Stimulated activated CD4-positive, alpha-beta T cell treated with anti-CD3 and anti-CD28 coated beads, Interleukin-4, amount 100 ng/mL, for 1 hour (primary cell): ENCODE measurements around the gene LRRC4C.

Experiments
- DNase-seq: peaks from one replicate; pipeline ENCODE4 v3.0.0-alpha.2; 2020

The LRRC4C gene

DNA sequence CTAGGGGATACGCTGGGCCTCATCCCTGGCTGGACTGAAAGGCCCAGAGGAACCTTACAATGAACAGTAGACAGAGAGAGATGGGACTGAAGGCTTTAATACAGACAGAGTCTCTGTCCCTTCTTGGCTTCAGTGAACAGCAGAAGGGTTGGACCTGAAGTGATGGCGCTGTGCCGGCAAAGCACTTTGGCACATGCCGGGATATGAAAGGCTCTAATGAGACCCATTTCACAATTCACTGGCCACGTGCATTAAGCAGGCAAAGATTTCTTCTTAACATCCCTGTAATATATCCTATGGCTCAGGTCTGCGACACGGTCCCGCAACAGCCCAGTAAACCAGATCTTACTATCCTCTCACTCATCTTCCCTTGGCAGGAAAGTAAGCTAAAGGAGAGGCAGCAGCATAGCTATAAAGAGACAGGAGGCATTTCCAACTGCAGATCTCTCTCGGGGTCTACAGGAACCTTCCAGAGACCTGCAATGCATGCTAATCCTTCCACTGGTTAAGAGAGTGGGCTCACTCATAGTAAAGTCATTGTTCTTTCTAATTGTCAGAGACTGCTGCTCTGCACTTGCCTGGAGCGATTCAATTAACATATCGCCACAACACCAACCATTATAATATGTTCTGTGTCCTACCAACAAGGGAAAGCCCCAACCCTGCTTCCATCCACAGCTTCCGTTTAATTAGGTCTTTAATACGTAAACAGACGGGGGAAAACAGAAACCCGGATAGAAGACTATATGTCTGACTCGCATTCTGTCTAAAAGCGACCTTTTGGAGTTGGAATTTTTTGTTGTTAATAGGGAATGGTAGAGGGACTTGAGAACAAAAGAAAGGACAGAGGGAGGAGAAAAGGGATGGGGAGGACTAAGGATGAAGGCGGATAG lies 1179.0 kb downstream of the LRRC4C start:
- no peak for DNase-seq

DNA sequence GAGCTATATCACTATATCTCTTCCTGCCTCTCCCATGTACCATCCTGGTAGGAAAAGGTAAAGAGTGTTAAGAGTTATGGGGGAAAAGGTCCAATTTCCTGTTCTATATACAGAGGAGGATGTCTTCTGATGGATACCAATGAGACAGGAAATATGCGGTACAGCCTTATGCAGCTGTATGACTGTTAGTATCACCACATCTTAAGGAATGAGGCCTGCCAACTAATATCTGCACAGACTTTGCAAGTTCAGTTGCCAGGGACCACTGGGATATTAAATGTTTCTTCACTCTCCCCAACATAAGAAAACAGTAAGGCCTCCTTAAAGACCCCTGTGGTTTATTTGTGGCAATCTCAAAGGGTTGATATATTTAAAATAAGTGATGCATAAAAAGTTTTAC lies 1182.5 kb downstream of the LRRC4C start:
- DNase-seq = no peak

DNA sequence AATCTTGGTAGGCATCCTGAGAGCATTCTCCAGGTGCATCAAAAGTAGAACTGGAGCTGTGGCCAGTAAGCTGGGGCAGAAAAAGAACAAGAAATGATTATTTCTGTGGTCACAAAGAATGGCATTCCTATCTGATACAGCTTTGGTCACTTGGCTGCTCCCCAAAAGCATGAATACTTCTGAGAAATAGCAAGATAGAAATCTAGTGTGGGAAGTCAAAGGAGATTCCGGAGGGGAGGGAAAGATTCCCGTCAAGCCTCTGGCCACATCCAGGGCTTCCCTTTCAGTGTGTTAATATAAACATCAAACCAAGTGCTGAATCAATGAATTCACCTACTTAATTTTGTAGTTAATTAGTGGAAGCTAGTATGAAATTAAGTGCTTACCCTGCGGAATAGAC lies 1185.4 kb downstream of the LRRC4C start:
- no peak for DNase-seq

DNA sequence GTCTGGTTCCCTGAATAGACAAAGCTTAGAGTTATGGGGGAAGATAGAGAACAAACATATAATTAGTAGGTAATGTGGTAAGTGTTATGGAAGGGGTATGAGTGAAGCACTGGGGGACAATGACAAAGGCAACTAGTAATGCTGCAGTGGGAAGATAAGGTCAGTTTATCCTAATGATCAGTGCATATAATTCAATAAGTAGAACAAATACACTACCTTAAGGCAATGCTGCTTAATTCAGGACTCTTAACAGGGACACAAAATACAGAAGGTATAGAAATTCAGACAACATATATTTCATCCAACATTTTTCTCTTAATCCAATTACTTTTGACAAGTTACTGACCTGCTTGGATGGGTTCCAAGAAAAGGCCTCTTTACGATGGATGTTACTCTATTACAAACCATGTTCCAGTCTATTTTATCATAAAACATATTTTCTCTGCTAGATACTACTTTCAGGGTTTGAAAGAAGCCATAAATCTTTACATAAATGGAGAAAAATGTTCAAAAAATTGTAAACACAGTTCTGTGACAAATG lies 1186.2 kb downstream of the LRRC4C start:
- DNase-seq = no peak

DNA sequence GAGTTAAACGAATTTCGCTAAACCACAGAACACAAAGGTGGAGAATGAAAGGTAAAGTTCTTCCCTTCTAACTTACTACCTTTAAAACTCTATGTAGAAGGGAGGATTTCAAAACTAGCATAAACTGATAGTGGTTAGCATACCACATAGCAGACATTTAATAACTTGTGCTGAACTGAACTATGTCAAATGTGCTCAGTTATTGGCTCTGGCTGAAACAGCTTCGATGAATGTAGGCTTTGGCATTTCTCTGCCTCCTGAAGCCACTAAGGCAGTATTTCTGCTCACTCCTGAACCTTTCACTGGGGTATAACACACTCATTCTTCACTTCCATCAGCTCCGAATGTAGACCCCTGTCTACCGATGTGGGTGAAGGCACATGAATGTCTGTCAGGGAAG lies 1188.1 kb downstream of the LRRC4C start:
- DNase-seq = no peak

DNA sequence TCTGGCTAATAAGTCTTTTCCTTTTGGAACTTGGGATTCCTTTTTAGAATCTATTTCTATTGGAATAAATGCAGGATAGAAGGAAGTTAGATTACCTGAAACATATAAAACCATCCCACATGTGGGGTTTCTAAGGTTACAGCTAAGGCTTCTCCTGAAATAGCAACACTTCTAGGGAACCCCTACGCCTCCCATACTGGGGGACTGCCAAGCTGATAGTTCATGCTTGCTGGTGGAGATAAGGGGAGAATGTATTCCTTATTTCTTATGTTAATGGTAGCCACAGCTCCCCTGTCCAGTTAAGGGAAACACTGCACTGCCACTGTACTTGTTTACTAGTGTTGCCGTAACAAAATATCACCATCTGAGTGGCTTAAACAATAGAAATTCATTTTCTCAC lies 1189.6 kb downstream of the LRRC4C start:
- DNase-seq = no peak

DNA sequence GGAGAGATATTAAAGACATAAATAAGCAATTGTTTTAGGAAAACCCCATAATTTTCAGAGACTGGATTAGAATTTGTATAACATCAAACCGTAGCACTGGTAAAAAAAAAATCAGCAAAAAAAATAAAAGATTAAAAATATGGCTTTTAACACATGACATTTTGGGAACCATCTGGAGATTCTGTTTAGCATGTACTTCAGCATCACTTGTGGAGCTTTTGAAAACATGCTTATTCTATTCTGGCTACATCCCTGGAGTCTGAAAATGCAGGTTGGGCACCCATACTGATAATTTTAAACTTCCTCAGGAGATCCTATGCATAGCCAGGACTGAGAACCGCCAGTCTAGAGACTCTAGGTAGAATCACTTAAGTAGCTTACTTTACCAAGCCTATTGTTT lies 1190.9 kb downstream of the LRRC4C start:
- no peak for DNase-seq

DNA sequence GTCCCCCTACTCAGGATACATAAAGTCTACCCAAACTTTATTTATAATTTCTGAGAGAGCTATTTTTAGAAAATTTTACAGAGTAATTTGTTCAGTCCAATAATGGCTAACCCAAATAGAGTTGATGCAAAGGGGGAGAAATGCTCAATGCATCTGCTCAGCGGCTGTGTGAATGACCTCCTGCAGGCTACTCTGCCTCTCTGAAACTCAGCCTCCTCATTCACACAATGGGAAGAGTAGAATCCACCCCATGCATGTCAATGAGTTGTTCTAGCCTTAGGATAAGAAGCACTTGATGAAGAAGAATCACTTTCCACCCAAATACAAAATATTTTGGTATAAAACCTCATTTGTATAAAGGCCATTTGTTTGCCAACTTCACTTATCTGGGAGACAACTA lies 1204.0 kb downstream of the LRRC4C start:
- no peak for DNase-seq

DNA sequence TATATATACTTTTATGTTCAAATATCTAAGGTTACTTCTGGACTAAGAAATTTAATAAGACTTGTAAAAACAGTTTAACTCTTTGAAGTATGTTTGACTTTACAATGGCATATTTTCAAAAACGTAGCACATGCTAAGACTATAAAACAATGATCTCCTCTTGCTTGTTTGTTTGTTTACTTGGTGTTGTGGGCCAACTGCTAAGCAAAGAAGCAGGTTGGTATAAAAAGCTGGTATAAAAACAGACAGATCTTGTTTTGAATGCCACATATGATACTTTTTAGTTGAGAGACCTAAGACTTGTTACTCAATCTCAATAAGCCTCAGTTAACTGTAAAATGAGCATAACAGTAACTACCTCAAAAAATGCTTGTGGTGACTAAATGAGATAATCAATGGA lies 1206.3 kb downstream of the LRRC4C start:
- DNase-seq = no peak

DNA sequence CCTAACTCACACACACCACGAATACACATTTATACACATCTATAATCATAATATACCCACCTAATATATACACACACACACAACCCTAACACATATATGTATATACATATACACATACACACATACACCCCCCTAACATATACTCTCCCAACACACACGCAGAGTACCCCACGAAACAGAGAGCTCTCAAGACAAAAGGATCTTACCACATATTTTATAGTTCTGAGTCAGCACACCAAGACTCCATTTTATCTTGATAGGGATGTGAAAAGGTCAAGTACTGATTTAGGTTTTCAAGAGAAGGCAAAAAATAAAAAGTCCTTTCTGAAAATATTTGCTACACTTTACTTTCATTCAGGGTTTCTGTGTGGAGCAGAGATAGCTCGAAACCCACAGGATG lies 1207.2 kb downstream of the LRRC4C start:
- no peak for DNase-seq

DNA sequence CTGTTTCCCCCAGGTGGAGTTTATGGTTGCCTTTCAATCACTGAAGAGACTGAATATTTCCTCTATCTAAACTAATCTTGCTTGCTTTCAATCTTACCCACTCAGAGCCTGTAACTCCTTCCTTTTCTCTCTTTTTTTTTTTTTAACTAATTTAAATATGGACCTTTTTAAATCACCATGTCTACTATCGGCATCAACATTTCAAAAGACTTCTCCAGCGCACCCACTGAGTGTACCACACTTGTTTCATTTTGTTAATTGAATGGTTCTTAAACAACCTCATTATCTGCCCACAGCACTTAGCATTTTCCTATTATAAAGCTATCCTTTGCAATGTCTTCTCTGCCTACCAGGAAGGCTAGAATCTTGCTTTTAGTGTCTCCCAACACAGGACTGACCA lies 1212.5 kb downstream of the LRRC4C start:
- DNase-seq = no peak

DNA sequence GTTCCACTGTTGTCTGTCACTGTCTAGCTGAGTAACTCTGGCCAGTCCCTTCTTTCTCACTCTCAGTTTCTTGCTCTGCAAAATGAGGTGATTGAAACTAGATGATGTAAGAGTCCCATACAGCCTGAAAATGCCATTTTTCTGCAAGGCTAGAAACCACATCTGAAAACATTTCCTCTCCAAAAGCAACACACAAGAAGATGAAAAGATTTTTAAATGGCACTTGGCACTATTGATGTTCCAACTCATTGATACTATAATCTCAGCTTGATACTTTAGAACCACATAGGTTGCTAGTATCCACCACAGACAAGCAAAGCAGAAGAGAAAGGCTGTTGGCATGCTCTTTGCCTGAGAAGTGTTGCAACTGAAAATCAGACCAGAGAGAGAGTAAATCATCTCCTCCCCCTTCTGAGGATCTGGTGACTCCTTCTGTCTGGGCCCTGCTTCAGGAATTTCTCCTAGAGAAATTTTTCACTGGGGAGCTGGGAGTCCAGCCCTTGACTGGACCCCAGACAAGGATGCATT lies 1217.9 kb downstream of the LRRC4C start:
- DNase-seq = no peak

DNA sequence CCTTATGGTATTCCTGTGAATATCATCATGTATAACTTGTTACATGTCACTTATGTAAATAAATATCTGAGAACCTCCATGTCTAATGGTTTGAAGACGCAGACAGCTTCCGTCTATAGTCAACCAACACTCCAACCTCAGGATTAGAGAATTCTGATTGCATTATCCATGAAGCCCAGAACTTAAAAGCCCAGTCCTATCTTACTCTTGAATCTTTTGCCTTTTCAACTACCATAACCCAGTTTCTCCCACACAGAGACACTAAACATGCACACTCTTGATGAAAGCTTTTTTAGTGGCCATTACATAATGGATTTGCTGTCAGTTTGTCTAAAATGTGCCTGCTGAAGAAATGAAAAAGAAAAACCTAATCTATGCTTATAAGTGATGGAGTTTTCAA lies 1219.2 kb downstream of the LRRC4C start:
- DNase-seq = no peak

DNA sequence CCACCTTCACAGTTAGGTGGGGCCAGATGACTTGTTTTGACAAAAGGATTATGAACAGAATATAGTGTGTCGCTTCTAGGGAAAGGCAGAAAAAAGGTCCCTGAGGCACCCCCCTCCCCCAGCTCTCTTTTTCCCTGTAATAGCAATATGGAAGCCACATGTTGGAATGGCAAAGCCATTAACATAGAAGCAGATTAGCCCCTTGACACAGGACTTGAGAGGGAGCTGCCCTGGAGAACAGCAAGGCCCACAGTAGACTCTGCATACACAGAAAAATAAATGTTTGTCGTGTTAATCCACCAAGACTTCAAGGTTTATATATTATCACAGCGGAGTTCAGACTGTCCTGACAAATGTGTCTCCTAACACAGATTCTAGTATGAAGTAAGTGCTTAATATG lies 1222.9 kb downstream of the LRRC4C start:
- DNase-seq = no peak

DNA sequence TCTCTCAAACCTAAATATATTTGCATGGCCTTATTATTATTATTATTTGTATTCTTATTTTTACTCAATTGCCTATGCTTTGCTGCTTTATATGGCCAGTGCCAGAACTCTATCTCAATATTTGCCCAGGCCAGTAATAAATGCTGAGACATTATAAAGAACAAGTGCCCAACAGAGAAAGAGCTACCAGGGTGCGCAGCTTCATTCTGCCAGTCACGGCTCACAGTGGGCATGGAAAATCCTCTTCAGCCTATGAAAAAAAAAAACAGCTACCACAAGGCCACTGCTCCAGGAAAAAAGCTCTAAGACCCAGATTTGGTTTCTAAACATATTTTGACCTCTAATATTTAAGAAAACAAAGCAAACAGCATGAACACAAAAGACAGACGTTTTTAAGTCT lies 1223.6 kb downstream of the LRRC4C start:
- no peak for DNase-seq

DNA sequence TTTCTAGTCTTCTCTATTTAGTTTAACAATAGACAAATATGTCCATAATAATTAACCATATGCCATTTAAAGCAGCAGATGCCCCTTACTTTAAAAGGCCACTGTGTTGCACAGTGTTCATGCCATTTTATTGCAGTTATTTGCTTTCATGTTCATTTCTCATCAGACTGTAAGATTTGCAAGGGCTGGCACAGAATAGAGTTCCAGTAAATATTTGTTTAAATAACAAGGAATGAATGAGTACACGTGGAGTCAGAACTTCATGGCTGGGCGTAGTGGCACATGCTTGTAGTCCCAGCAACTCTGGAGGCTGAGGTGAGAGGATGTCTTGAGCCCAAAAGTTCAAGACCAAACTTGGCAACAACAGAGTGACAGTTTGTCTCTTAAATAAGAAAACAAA lies 1228.6 kb downstream of the LRRC4C start:
- no peak for DNase-seq

DNA sequence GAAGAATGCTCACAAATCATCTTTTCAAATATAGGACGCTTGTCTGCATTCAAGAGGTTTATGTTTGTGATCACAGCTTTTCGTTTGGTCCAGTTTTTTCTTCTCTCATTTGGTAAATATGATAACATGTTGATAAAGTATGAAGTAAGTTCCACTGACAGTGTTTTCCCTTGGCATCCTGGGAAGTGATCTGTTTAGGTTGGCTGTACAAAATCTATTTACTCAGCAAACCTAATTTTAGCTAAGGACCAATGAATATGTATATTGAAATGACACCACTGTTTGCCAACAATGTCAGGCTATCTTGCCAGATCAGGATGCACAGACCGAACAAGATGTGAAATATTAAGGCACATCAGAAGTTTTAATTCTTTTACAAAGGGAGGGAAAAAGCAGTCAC lies 1230.8 kb downstream of the LRRC4C start:
- no peak for DNase-seq

DNA sequence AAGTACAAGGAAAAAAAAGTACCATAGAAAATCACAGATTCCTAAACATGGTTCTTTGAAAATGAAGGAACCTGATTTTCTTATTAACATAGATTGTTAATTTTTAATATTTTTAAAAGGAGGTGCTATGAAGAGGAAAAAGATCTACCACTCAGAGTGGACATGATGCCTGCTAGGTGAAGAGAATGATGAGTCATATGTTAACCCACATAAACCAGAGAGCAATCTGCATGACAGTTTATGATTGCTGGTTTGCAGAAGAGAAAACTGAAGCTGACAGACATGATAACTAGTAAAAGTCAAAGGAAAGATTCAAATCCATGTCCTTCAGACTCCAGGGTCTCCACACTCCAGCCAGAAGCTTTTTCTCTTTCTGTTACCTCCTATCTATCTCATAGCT lies 1231.7 kb downstream of the LRRC4C start:
- no peak for DNase-seq

DNA sequence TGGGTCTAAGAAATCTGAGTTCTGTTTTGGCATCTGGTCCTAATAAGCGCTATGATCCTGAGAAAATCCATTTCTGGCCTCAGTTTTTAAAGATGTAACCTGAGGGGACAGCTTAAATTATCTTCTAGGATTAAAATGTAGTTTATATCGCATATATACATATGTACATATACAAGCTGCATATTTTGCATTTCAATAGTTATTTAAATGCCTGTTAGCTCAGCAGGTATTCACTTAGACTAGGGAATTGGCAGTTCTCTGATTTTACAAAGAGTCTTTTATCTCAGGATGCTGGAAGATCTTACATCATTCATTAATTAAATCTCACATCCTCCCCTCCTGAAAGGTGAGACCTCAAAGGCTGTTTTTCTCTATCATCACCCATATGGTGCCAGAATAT lies 1232.8 kb downstream of the LRRC4C start:
- no peak for DNase-seq

DNA sequence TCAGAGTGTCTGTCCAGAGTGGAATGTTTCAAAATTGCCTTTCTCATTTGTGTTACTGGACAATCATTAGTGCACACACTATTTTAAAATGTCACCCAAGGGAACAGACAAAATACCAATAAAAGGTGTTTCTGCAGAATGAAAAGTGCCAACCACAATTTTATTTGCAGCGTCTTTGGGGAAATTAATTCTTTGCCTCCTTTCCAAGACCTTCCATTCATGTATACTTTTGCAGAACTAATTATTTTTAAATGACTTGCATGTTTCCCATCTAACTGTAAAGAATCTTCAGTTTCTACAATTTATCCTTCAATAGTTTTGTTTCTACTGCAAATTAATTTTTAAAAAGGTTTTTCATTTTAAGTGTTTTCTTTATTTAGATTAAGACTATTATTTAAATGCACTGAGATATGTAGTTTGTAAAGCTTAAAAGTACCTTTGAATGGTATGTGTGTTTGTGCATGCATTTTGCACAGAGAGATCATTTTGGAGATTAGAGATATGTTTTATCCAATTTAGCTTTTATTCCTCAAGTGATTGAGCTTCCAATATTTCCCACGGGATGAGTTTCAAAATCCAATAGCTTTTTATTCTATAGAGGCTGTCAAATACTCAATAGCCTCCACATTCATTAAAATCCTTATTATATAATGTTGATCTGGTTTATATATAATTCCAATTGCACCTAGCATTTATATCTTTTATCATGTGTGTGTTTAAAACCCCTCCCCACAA lies 1235.7 kb downstream of the LRRC4C start:
- DNase-seq = no peak

DNA sequence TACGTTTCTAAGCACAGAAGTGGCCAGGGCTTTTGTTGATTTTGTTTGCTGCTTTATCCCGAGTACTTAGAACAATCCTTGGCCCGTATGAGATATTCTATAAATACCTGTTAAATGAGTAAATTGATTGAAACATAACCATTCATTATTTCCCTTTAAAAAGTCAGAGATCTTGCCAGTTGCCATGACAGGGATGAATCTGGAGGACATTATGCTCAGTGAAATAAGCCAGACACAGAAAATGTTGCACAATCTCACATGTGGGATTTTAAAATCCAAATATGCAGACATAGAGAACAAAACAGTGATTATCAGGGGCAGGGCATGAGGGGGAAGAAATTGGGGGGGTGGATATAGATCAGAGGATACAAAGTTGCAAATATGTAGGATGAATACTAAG lies 1240.1 kb downstream of the LRRC4C start:
- DNase-seq = no peak

DNA sequence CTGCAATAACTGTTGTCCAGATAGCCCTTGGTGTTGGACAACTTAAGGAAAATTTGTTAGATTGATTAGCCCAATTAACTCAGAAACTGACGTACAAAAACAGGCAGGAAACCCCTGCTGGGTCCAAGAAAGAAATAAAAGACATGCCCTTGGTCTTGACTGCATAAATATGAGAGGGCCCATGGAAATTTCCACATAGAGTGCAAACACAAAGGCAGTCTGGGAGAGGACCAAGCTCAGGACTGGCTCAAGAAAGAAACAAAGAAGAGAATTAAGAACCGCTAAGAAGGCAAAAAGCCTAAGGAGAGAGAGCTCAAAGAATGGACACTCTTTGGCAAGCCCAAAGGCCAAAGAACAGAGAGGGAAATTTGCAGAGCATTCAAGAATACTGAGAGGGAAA lies 1243.9 kb downstream of the LRRC4C start:
- DNase-seq = no peak

DNA sequence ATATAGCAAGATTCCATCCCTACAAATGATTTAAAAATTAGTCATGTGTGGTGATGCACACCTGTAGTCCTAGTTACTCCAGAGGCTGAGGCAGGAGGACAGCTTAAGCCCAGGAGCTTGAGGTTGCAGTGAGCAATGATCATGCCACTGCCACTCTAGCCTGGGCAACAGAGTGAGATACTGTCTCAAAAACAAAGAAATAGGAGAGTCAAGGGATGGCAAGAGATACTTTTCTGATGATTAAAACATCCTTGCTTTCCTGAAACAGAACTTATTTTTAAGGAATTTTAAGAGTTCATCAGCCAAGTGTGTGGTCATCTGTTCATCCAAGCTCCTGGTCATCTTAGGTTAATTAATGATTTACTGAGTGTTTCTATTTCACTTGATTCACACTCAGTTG lies 1252.0 kb downstream of the LRRC4C start:
- DNase-seq = no peak

DNA sequence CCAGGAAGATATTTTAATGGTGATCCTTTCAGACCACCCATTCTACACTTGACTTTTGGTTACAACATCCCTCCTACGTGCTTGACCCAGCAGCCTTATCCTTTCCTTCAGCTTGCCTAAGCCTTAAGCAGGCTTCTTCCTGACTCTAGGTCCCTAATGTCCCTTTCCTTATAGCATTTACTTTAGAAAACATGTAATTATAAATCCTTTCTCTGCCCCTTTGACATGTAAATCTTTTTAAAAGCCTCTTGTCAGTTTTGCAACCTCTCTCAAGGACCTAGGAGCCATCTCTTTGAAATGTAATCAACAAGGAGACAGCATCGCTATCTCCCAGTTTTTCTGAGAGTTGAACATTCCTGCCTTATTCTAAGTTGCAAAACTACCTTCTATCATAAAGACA lies 1255.2 kb downstream of the LRRC4C start:
- no peak for DNase-seq
